Upper lobe of left lung (tissue), 6 donors: Measurements from ENCODE around the gene STKLD1. TPM values are rescaled to one million over a fixed set of nuclear protein-coding genes. Genes with fewer than 3 reads are reported as not detected.
A peak's percentile ranks its signal among the peaks of the same experiment; 100 is the strongest.

Source experiments
- ATAC-seq, 2 donors: fragments of 200-7000 bp; cut with Tn5 transposase; one replicate each; pipeline ENCODE4 v1.9.1; 2022; ENCODE audit warnings: mild to moderate bottlenecking in 2 of 2, moderate library complexity in 2 of 2; ENCODE audit not compliant: low FRiP score in 2 of 2
- DNase-seq, 2 donors: peaks; one replicate each; pipeline ENCODE4 v3.0.0-alpha.2; 2019 to 2020
- H3K27ac ChIP-seq, 4 donors: fragments of 200-600 bp; sonication (generic); one replicate each; pipeline ENCODE4 v1.5.1; 2016 to 2019
- H3K27me3 ChIP-seq, 4 donors: fragments of 200-600 bp; sonication (generic); one replicate each; pipeline ENCODE4 v1.5.1; 2017 to 2019
- H3K36me3 ChIP-seq, 4 donors: fragments of 200-600 bp; sonication (generic); one replicate each; pipeline ENCODE4 v1.5.1; 2016 to 2019
- H3K4me1 ChIP-seq, 4 donors: fragments of 200-600 bp; sonication (generic); one replicate each; pipeline ENCODE4 v1.5.1; 2018 to 2019
- H3K4me3 ChIP-seq, 4 donors: fragments of 200-600 bp; sonication (generic); one replicate each; pipeline ENCODE4 v1.5.1; 2017 to 2019; ENCODE audit warnings: mild to moderate bottlenecking in 2 of 4, moderate library complexity in 1 of 4
- H3K9me3 ChIP-seq, 4 donors: fragments of 200-600 bp; sonication (generic); one replicate each; pipeline ENCODE4 v1.5.1; 2018 to 2019
- EP300 ChIP-seq, 4 donors: sonication (generic); formaldehyde crosslinking; IDR thresholded peaks; one replicate each; pipeline ENCODE4 v1.5.1; 2017; ENCODE audit warnings: antibody characterized with exemption in 4 of 4, control low read depth in 2 of 4
- POLR2A ChIP-seq, 4 donors: fragments of 450-650 bp; IDR thresholded peaks; one replicate each; pipeline ENCODE4 v1.5.1; 2016 to 2017; ENCODE audit warnings: antibody characterized with exemption in 4 of 4, mild to moderate bottlenecking in 2 of 4
- POLR2AphosphoS5 ChIP-seq, 2 donors: sonication (generic); formaldehyde crosslinking; IDR thresholded peaks; one replicate each; pipeline ENCODE4 v1.5.1; 2017; ENCODE audit warnings: antibody characterized with exemption in 2 of 2
- WGBS, 2 donors: methylation state at CpG; one replicate each; pipeline ENCODE4 v1.1.5; 2017 to 2018; 5-methylcytosine and 5-hydroxymethylcytosine counted together
- total RNA-seq, 6 donors: library from RNA; depleted of rRNA in 4 of 6; stranded (reverse); fragments of >200 nt in 4 of 6; gene quantifications; one replicate each; pipeline versions ENCODE4 v1.1.0 to v1.2.1, GENCODE V29; 2016 to 2021
- TF ChIP-seq, protein P1 (sequence below), 6 experiments: fragments of 450-650 bp in 4 of 6; fragments of 200-600 bp in 2 of 6; sonication (generic) in 2 of 6; IDR thresholded peaks; one replicate each; pipeline ENCODE4 v1.5.1; 2016 to 2019; ENCODE audit warnings: antibody characterized with exemption in 6 of 6
- donor health status: DM: no; HTN: no; CAD: no; lungs with moderate emphysema.
- donor health status: DM: no; HTN: yes; CAD: no; lungs with severe emphysema.

STKLD1 gene
- total RNA-seq, 6 donors from 2014 or later = 0.59 to 3.1 (median 1.6) TPM; not detected in 2

DNA sequence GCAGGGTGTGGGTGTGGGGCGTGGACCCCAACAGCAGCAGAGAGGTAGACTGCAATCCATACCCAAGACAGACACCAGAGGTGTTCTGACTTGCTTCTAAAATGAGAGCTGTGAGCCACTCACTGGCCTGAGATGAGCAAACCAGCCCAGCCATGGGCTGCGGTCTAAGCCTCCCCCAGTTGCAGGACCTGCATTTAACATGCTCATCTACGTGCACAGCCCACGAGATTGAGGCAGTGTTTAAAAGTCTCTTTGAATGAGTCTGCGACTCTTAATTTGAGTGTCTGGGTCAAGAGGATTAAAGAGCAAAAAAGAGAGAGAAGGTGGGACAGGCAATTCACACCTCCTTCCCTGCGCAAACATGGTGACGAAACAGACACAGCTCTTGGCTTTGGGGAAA, 6.2 kb upstream of the STKLD1 start:
- 48 to 61% methylated on average over 5 to 7 of the region's 7 CpGs for WGBS, 2 donors
- DNase-seq (no peak), ATAC-seq (peak in 1 of 2 donors; percentile 46)
- H3K27ac ChIP-seq = peak overlapping the region; percentile 10 to 63 (median 36)
- H3K36me3 ChIP-seq = peaks cover 19 to 63% (median 31%) of the 10 kb centered on the region in 4 donors
- H3K4me3 ChIP-seq = no peak overlapping the region
- peaks cover 62 to 74% (median 68%) of the 10 kb centered on the region in 4 donors for H3K4me1 ChIP-seq
- H3K27me3 ChIP-seq = no peaks in the 10 kb centered on the region
- no peaks in the 10 kb centered on the region for H3K9me3 ChIP-seq
- TF ChIP-seq, protein P1, sequence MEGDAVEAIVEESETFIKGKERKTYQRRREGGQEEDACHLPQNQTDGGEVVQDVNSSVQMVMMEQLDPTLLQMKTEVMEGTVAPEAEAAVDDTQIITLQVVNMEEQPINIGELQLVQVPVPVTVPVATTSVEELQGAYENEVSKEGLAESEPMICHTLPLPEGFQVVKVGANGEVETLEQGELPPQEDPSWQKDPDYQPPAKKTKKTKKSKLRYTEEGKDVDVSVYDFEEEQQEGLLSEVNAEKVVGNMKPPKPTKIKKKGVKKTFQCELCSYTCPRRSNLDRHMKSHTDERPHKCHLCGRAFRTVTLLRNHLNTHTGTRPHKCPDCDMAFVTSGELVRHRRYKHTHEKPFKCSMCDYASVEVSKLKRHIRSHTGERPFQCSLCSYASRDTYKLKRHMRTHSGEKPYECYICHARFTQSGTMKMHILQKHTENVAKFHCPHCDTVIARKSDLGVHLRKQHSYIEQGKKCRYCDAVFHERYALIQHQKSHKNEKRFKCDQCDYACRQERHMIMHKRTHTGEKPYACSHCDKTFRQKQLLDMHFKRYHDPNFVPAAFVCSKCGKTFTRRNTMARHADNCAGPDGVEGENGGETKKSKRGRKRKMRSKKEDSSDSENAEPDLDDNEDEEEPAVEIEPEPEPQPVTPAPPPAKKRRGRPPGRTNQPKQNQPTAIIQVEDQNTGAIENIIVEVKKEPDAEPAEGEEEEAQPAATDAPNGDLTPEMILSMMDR (IDR thresholded peaks at IDR 0.05) = no peak
- TF ChIP-seq EP300 (IDR thresholded peaks at IDR 0.05) (no peak), POLR2A (IDR thresholded peaks at IDR 0.05) (no peak), POLR2AphosphoS5 (IDR thresholded peaks at IDR 0.05) (no peak)

DNA sequence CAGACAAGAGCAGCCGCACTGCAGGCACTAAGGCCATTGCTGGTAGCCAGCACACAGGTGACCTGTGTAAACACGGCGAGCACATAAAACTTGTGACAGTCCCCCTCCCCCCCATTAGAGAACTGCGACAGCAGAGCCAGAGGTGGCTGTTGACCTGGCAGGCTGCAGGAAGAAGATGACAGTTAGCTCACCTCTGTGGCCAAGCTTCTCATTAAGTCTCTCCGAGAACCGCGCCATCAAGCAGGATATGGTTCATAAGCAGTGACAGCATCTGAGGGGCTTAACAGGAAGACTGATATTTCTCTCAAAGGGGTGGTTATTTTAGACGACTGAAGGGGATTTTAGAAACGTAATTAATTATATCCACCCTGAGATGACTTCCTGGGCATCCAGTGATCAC, 5.5 kb upstream of the STKLD1 start:
- H3K9me3 ChIP-seq = no peaks in the 10 kb centered on the region
- peaks cover 13 to 56% (median 24%) of the 10 kb centered on the region in 4 donors for H3K36me3 ChIP-seq
- peak in 1 of 4 donors; percentile 6 for TF ChIP-seq POLR2A (IDR thresholded peaks at IDR 0.05)
- TF ChIP-seq EP300 (IDR thresholded peaks at IDR 0.05) = no peak
- H3K4me1 ChIP-seq = peaks cover 62 to 75% (median 67%) of the 10 kb centered on the region in 4 donors
- ATAC-seq (no peak), DNase-seq (peak in 1 of 2 donors; percentile 28)
- WGBS, 2 donors = 63 to 66% methylated on average over 6 to 9 of the region's 9 CpGs
- peak overlapping the region; percentile 10 to 63 (median 43) for H3K27ac ChIP-seq
- H3K4me3 ChIP-seq = peak overlapping the region in 1 of 4 donors; percentile 8
- no peaks in the 10 kb centered on the region for H3K27me3 ChIP-seq

DNA sequence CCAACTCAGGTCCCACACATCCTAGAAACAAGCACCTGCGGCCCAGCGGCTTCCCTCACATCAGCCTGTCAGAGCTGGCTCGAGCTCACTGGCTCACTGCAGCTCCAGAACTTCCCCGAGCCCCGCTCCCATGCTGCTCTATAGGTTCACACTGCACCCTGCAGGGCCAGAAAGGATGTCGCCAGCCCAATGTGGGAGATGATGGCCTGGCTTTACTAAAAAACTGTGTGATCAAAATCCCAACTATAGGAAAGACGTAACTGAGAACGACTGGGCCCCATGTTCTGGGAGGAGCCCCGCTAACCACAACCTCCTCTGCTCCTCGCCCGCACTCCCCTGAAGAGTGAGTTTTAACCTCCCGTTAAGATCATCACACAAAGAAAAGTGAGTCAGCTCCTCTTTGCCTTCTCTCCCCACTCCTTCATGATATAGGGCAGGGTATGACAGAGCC, 4.9 kb upstream of the STKLD1 start:
- H3K9me3 ChIP-seq = no peaks in the 10 kb centered on the region
- H3K4me3 ChIP-seq = peak overlapping the region in 2 of 4 donors; percentile 0 to 8
- no peak for TF ChIP-seq POLR2A (IDR thresholded peaks at IDR 0.05)
- TF ChIP-seq, protein P1 (IDR thresholded peaks at IDR 0.05) = no peak
- WGBS, 2 donors = 54 to 69% methylated on average over 12 of the region's 12 CpGs
- H3K4me1 ChIP-seq = peaks cover 62 to 75% (median 67%) of the 10 kb centered on the region in 4 donors
- peak overlapping the region in 2 of 4 donors; percentile 62 to 63 for H3K27ac ChIP-seq
- no peaks in the 10 kb centered on the region for H3K27me3 ChIP-seq
- no peak for ATAC-seq
- no peak for DNase-seq
- H3K36me3 ChIP-seq = peaks cover 9 to 50% (median 18%) of the 10 kb centered on the region in 4 donors

DNA sequence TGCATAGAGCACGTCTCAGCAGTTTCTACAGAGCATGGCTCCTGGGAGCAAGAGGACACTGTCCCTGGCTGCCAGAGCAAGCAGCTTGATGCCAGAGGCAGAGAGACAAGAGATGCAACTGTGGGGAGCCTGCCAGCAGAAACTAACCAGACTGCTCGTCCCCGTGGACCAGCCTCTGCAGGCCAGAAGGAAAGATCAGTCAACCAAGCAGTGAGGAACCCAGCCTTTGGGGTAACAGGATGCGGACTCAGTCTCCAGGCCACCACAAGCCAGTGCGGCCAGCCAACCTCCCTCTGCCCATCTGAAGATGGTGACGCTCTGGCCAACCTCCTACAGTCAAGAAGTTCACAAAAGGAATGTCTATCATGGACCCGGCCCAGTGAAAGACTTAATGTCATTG, 4.0 kb upstream of the STKLD1 start:
- peaks cover 62 to 82% (median 74%) of the 10 kb centered on the region in 4 donors for H3K4me1 ChIP-seq
- no peak for TF ChIP-seq POLR2A (IDR thresholded peaks at IDR 0.05)
- TF ChIP-seq POLR2AphosphoS5 (IDR thresholded peaks at IDR 0.05) = no peak
- DNase-seq (no peak), ATAC-seq (no peak)
- WGBS, 2 donors = 87 to 88% methylated on average over 6 to 7 of the region's 7 CpGs
- H3K9me3 ChIP-seq = no peaks in the 10 kb centered on the region
- no peak overlapping the region for H3K4me3 ChIP-seq
- no peaks in the 10 kb centered on the region for H3K27me3 ChIP-seq
- peaks cover 4 to 41% (median 10%) of the 10 kb centered on the region in 4 donors for H3K36me3 ChIP-seq
- peak overlapping the region in 1 of 4 donors; percentile 62 for H3K27ac ChIP-seq

DNA sequence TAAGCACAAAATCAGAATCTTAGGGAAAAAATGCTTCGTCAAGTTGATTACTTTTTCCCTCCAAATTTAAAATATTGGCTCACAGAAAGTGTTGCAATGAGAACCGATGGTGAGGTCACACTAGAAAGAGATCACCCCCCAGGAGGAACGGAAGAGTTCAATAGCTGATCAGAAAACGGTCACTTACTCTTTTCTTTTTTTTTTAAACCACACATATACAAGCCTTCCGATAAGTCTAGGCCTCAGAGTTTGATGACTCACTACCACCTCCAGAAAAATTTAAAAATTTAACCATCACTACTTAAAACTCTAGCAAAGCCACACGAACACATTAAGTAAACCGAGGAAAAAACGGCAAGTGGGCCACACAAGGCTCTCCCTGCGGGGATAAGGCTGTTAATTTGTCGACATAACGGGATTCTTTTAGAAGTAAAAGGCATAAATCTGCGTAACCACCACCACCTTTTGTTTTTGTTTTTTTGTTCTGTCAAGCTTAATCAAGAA, 1.5 kb upstream of the STKLD1 start:
- H3K27ac ChIP-seq = peak overlapping the region; percentile 95 to 100 (median 96)
- no peaks in the 10 kb centered on the region for H3K27me3 ChIP-seq
- peaks cover 0 to 20% (median 7%) of the 10 kb centered on the region in 4 donors for H3K36me3 ChIP-seq
- DNase-seq (no peak), ATAC-seq (no peak)
- H3K9me3 ChIP-seq = no peaks in the 10 kb centered on the region
- H3K4me1 ChIP-seq = peaks cover 43 to 59% (median 56%) of the 10 kb centered on the region in 4 donors
- TF ChIP-seq POLR2AphosphoS5 (IDR thresholded peaks at IDR 0.05) (no peak), EP300 (IDR thresholded peaks at IDR 0.05) (no peak), POLR2A (IDR thresholded peaks at IDR 0.05) (no peak)
- TF ChIP-seq, protein P1 (IDR thresholded peaks at IDR 0.05) = no peak
- WGBS, 2 donors = 15 to 16% methylated on average over 12 of the region's 12 CpGs
- peak overlapping the region; percentile 70 to 96 (median 82) for H3K4me3 ChIP-seq
